Breast epithelium (tissue), 4 donors: Measurements from ENCODE around the gene LCE1C. TPM values are rescaled to one million over a fixed set of nuclear protein-coding genes. Genes with fewer than 3 reads are reported as not detected.

Source experiments
- DNase-seq, 2 donors: peaks; one replicate each; pipeline ENCODE4 v3.0.0-alpha.2; 2019; ENCODE audit warnings: low spot score in 2 of 2
- H3K27ac ChIP-seq, 2 donors: fragments of 200-600 bp; sonication (generic) in 1 of 2; one replicate each; pipeline ENCODE4 v1.5.1; 2016 to 2019; ENCODE audit warnings: mild to moderate bottlenecking in 1 of 2
- H3K27me3 ChIP-seq, 2 donors: fragments of 200-600 bp; sonication (generic) in 1 of 2; one replicate each; pipeline versions ENCODE4 v1.5.1 to v1.6.0; 2017 to 2019; ENCODE audit warnings: control low read depth in 1 of 2, mild to moderate bottlenecking in 1 of 2
- H3K36me3 ChIP-seq: fragments of 200-600 bp; one replicate; pipeline ENCODE4 v1.5.1; 2019
- H3K4me1 ChIP-seq, 2 donors: fragments of 200-600 bp; sonication (generic); one replicate each; pipeline ENCODE4 v1.5.1; 2016 to 2019; ENCODE audit warnings: control low read depth in 1 of 2
- H3K4me3 ChIP-seq, 3 donors: fragments of 200-600 bp; sonication (generic); 1 replicate in 2 of 3; 2 replicates in 1 of 3; pipeline ENCODE4 v1.5.1; 2016 to 2019; ENCODE audit warnings: mild to moderate bottlenecking in 3 of 3, moderate library complexity in 2 of 3
- H3K9me3 ChIP-seq, 2 donors: fragments of 200-600 bp; sonication (generic) in 1 of 2; one replicate each; pipeline ENCODE4 v1.5.1; 2016 to 2019; ENCODE audit warnings: control low read depth in 1 of 2
- POLR2A ChIP-seq: fragments of 450-650 bp; IDR thresholded peaks from one replicate; pipeline ENCODE4 v1.6.1; 2016; ENCODE audit warnings: antibody characterized with exemption, mild to moderate bottlenecking, moderate library complexity
- POLR2AphosphoS5 ChIP-seq, 3 donors: sonication (generic); formaldehyde crosslinking; IDR thresholded peaks; one replicate each; pipeline ENCODE4 v1.6.1; 2017; ENCODE audit warnings: antibody characterized with exemption in 3 of 3
- intact Hi-C: fragments of 100-400 bp; cut with DNase I; formaldehyde crosslinking; loops from one replicate; pipeline ENCODE4 v1.15.1; 2023; ENCODE audit warnings: low total_unique reads
- total RNA-seq, 3 donors: library from RNA; depleted of rRNA; stranded (reverse); fragments of >200 nt; gene quantifications; one replicate each; pipeline ENCODE4 v1.1.0, GENCODE V29; 2016
- TF ChIP-seq, protein P1 (sequence below), 3 donors: fragments of 450-650 bp; IDR thresholded peaks; one replicate each; pipeline ENCODE4 v1.5.1; 2016 to 2017; ENCODE audit warnings: antibody characterized with exemption in 3 of 3, mild to moderate bottlenecking in 3 of 3, moderate library complexity in 3 of 3

The LCE1C gene, protein sequence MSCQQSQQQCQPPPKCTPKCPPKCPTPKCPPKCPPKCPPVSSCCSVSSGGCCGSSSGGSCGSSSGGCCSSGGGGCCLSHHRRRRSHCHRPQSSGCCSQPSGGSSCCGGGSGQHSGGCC
- not detected for total RNA-seq

DNA sequence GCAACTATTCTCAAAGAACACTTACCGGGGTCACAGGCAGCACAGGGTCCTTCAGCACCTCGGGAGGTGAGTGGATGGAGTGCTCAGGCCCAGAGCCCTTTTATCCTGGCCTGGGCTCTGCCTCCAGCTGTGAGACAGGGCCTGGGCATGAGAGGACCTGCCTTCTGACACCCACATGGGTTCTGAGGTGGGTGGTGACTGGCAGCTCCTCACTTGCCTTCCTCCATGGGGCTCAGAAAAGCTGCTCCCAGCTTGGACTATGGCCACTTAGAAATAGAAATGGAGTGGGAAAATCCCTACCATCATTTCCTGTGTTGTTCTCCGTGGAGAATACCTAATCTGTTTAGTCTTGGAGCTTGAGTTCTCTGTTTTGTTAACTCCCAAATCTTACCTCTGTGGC lies at the start of gene LCE1C:
Gene LCE1C (minus strand): TSS at position 76 of the 400 bp plus-strand sequence. CDS start 1,173 bp downstream, outside the sequence.
- no peak for DNase-seq
- Histone ChIP-seq H3K4me1 (no peaks in the 10 kb centered on the region), H3K4me3 (no peak within 1 kb of the TSS), H3K36me3 (no peaks in the 10 kb centered on the region), H3K9me3 (no peaks in the 10 kb centered on the region), H3K27me3 (no peaks in the 10 kb centered on the region), H3K27ac (no peak within 1 kb of the TSS)
- TF ChIP-seq POLR2AphosphoS5 (IDR thresholded peaks at IDR 0.05) (no peak), POLR2A (no peak)
- TF ChIP-seq, protein P1, sequence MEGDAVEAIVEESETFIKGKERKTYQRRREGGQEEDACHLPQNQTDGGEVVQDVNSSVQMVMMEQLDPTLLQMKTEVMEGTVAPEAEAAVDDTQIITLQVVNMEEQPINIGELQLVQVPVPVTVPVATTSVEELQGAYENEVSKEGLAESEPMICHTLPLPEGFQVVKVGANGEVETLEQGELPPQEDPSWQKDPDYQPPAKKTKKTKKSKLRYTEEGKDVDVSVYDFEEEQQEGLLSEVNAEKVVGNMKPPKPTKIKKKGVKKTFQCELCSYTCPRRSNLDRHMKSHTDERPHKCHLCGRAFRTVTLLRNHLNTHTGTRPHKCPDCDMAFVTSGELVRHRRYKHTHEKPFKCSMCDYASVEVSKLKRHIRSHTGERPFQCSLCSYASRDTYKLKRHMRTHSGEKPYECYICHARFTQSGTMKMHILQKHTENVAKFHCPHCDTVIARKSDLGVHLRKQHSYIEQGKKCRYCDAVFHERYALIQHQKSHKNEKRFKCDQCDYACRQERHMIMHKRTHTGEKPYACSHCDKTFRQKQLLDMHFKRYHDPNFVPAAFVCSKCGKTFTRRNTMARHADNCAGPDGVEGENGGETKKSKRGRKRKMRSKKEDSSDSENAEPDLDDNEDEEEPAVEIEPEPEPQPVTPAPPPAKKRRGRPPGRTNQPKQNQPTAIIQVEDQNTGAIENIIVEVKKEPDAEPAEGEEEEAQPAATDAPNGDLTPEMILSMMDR (IDR thresholded peaks at IDR 0.05) = no peak
- intact Hi-C loops = no loop called here

DNA sequence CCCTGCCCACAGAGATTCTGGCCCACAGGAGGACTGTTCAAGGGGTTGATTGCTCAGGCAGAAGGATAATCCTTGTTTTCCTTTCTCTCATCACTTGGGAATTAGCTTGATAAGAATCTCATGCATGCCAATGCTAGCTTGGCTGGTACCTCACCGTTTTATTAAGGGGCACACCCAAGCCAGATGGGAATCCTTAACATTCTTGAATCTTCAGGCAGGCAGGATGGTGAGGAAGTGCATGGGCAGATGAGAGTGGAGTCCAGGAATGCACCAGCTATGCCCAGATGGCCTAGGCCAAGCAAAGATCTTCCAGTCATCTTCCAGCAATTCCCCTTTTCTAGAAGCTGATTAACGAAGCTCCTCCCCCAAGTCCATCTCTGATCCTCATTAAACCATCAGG lies 49.2 kb upstream of the LCE1C start:
- intact Hi-C loops = no loop called here
- H3K36me3 ChIP-seq = no peaks in the 10 kb centered on the region
- no peak overlapping the region for H3K4me3 ChIP-seq
- H3K27me3 ChIP-seq = no peaks in the 10 kb centered on the region
- TF ChIP-seq POLR2A = no peak
- no peak for TF ChIP-seq POLR2AphosphoS5 (IDR thresholded peaks at IDR 0.05)
- TF ChIP-seq, protein P1 (IDR thresholded peaks at IDR 0.05) = no peak
- H3K9me3 ChIP-seq = no peaks in the 10 kb centered on the region
- H3K4me1 ChIP-seq = no peaks in the 10 kb centered on the region
- no peak for DNase-seq
- no peak overlapping the region for H3K27ac ChIP-seq

DNA sequence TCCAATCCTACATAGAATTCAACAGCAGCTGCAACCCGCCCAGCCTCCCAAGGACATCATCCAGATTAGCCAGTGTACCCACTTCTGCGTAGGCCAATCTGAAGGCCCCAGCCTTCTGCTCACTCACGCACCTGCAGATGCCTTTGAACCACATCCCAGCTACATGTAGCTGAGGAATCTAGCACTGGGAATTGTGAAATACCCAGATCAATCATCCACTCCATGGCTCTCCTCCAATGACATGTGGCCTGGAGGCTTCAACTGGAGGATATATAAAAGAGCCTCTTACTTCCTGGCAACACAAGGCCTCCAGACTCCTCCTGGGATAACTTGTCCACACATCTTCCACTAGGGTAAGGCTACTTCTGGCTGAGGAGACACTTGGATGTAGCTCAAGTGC lies 36.1 kb upstream of the LCE1C start, which contains the start of gene LCE6A:
Gene LCE6A (plus strand): TSS at position 301 of the 400 bp plus-strand sequence. CDS start 665 bp downstream, outside the sequence.
- no peak within 1 kb of the TSS for H3K4me3 ChIP-seq
- intact Hi-C loops = no loop called here
- TF ChIP-seq POLR2AphosphoS5 (IDR thresholded peaks at IDR 0.05) (no peak), POLR2A (no peak)
- no peak within 1 kb of the TSS for H3K27ac ChIP-seq
- H3K36me3 ChIP-seq = peaks cover 3% of the 10 kb centered on the region
- no peaks in the 10 kb centered on the region for H3K4me1 ChIP-seq
- no peaks in the 10 kb centered on the region for H3K9me3 ChIP-seq
- DNase-seq = no peak
- no peaks in the 10 kb centered on the region for H3K27me3 ChIP-seq

DNA sequence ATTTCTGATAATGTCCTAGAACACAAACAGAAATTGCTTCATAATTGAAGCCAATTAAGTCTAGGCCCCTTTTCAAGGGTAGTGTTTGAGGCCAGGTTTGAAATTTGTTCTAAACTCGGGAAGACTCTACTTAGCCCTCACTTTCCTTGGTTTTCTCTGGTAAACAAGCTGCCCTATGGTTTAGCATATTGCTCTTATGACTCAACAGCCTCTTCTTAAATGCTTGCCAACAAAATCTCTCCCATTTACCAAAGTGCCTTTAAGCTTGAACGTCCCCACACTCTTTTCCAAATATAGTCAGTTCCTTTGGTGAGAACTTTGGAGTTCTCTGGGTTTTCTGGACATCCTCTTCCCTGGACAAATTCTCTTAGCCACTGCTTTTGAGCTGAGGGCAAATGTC lies 30.4 kb upstream of the LCE1C start:
- Histone ChIP-seq H3K36me3 (no peaks in the 10 kb centered on the region), H3K4me3 (no peak overlapping the region), H3K4me1 (no peaks in the 10 kb centered on the region), H3K27me3 (no peaks in the 10 kb centered on the region), H3K9me3 (no peaks in the 10 kb centered on the region), H3K27ac (no peak overlapping the region)
- TF ChIP-seq POLR2A (no peak), POLR2AphosphoS5 (IDR thresholded peaks at IDR 0.05) (no peak)
- TF ChIP-seq, protein P1 (IDR thresholded peaks at IDR 0.05) = no peak
- DNase-seq = no peak
- intact Hi-C loops = no loop called here

DNA sequence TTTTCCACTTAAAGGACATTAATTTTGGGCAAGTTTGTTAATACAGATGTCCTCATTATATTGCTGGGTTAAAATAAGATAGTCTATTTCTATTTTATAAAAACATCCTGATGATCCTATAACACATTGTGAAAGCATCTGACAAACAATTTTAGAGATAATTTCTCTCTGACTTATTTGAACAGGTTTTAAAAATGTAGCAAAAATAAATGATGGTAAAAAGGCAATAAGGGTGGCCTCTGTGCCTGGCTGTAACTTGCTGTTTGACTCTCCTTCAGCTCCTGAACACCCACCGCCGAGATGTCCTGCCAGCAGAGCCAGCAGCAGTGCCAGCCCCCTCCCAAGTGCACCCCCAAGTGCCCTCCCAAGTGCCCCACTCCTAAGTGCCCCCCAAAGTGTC lies 20.7 kb upstream of the LCE1C start, which contains the start of gene LCE1A:
Gene LCE1A (plus strand): TSS at position 301 of the 400 bp plus-strand sequence. CDS start 0 bp downstream, at position 301.
- no peaks in the 10 kb centered on the region for H3K4me1 ChIP-seq
- no peaks in the 10 kb centered on the region for H3K9me3 ChIP-seq
- no peak within 1 kb of the TSS for H3K27ac ChIP-seq
- H3K27me3 ChIP-seq = no peaks in the 10 kb centered on the region
- no peak within 1 kb of the TSS for H3K4me3 ChIP-seq
- intact Hi-C loops = no loop called here
- no peak for DNase-seq
- TF ChIP-seq, protein P1 (IDR thresholded peaks at IDR 0.05) = no peak
- TF ChIP-seq POLR2A = no peak
- TF ChIP-seq POLR2AphosphoS5 (IDR thresholded peaks at IDR 0.05) = no peak
- no peaks in the 10 kb centered on the region for H3K36me3 ChIP-seq
